Activated T-cell treated with anti-CD3 and anti-CD28 coated beads, Interleukin-2, amount 50 U/mL, for 24 hours (primary cell): ENCODE measurements around the gene TFR2.

Source experiments
- DNase-seq: peaks from one replicate; pipeline ENCODE4 v3.0.0-alpha.2; 2020
- H3K27ac Mint-ChIP-seq: 2 replicates; pipeline ENCODE4 v1.8.0; 2020; ENCODE audit warnings: mild to moderate bottlenecking, mixed read lengths
- H3K27me3 Mint-ChIP-seq: 2 replicates; pipeline ENCODE4 v1.8.0; 2020; ENCODE audit warnings: mixed read lengths
- H3K36me3 Mint-ChIP-seq: 2 replicates; pipeline ENCODE4 v1.8.0; 2020; ENCODE audit warnings: low read depth, mixed read lengths
- H3K4me1 Mint-ChIP-seq: 2 replicates; pipeline ENCODE4 v1.8.0; 2020; ENCODE audit warnings: low read depth, mixed read lengths
- H3K4me3 Mint-ChIP-seq: 2 replicates; pipeline ENCODE4 v1.8.0; 2020; ENCODE audit warnings: mild to moderate bottlenecking, moderate library complexity, mixed read lengths
- H3K9me3 Mint-ChIP-seq: 2 replicates; pipeline ENCODE4 v1.8.0; 2020; ENCODE audit warnings: mixed read lengths

Gene TFR2

GRCh38 chr7:100614308-100614861 lies 27.0 kb downstream of the TFR2 start:
- no peaks in the 10 kb centered on the region for H3K9me3 Mint-ChIP-seq
- peaks cover 22% of the 10 kb centered on the region for H3K4me1 Mint-ChIP-seq
- no peak overlapping the region for H3K4me3 Mint-ChIP-seq
- DNase-seq, result no peak
- no peaks in the 10 kb centered on the region for H3K27me3 Mint-ChIP-seq
- no peak overlapping the region for H3K27ac Mint-ChIP-seq
- peaks cover 2% of the 10 kb centered on the region for H3K36me3 Mint-ChIP-seq

- Mint-ChIP-seq H3K4me3 (peak overlapping the region; percentile 97), H3K36me3 (peaks cover 2% of the 10 kb centered on the region)
Observed at GRCh38 chr7:100613412-100614175, 27.8 kb downstream of the TFR2 start.

GRCh38 chr7:100612730-100613390 lies 28.5 kb downstream of the TFR2 start:
- no peaks in the 10 kb centered on the region for H3K9me3 Mint-ChIP-seq
- no peak overlapping the region for H3K27ac Mint-ChIP-seq
- H3K4me1 Mint-ChIP-seq, result peaks cover 22% of the 10 kb centered on the region
- DNase-seq, result peak; percentile 45
- H3K36me3 Mint-ChIP-seq, result peaks cover 2% of the 10 kb centered on the region
- H3K4me3 Mint-ChIP-seq, result peak overlapping the region; percentile 97
- H3K27me3 Mint-ChIP-seq, result no peaks in the 10 kb centered on the region

More at GRCh38 chr7:100613412-100614175, 27.8 kb downstream of the TFR2 start:
- Mint-ChIP-seq H3K27me3 (no peaks in the 10 kb centered on the region), H3K9me3 (no peaks in the 10 kb centered on the region), H3K27ac (no peak overlapping the region), H3K4me1 (peaks cover 22% of the 10 kb centered on the region)
- DNase-seq, result no peak

GRCh38 chr7:100611983-100612729 lies 29.2 kb downstream of the TFR2 start, which contains the start of gene MOSPD3:
Gene MOSPD3 (plus strand): TSS chr7:100612540. CDS start chr7:100612792, 252 bp downstream.
- peak within 1 kb of the TSS; percentile 100 for H3K27ac Mint-ChIP-seq
- peak; percentile 99 for DNase-seq
- no peaks in the 10 kb centered on the region for H3K9me3 Mint-ChIP-seq
- peak within 1 kb of the TSS; percentile 97 for H3K4me3 Mint-ChIP-seq
- H3K4me1 Mint-ChIP-seq, result peaks cover 22% of the 10 kb centered on the region
- H3K27me3 Mint-ChIP-seq, result no peaks in the 10 kb centered on the region
- H3K36me3 Mint-ChIP-seq, result peaks cover 2% of the 10 kb centered on the region

GRCh38 chr7:100609958-100610357 lies 31.4 kb downstream of the TFR2 start:
- H3K4me1 Mint-ChIP-seq, result peaks cover 32% of the 10 kb centered on the region
- no peaks in the 10 kb centered on the region for H3K27me3 Mint-ChIP-seq
- DNase-seq, result no peak
- no peak overlapping the region for H3K27ac Mint-ChIP-seq
- H3K36me3 Mint-ChIP-seq, result peaks cover 2% of the 10 kb centered on the region
- no peaks in the 10 kb centered on the region for H3K9me3 Mint-ChIP-seq
- no peak overlapping the region for H3K4me3 Mint-ChIP-seq

- Mint-ChIP-seq H3K27me3 (no peaks in the 10 kb centered on the region), H3K27ac (no peak overlapping the region), H3K4me1 (peaks cover 27% of the 10 kb centered on the region), H3K9me3 (no peaks in the 10 kb centered on the region), H3K4me3 (no peak overlapping the region), H3K36me3 (peaks cover 1% of the 10 kb centered on the region)
- DNase-seq, result no peak
Observed at GRCh38 chr7:100607111-100607510, 34.2 kb downstream of the TFR2 start.

GRCh38 chr7:100606313-100606712 lies 35.0 kb downstream of the TFR2 start:
- Mint-ChIP-seq H3K9me3 (no peaks in the 10 kb centered on the region), H3K27ac (no peak overlapping the region), H3K4me1 (peaks cover 25% of the 10 kb centered on the region), H3K4me3 (no peak overlapping the region), H3K27me3 (no peaks in the 10 kb centered on the region), H3K36me3 (no peaks in the 10 kb centered on the region)
- no peak for DNase-seq

GRCh38 chr7:100604976-100605911 lies 36.1 kb downstream of the TFR2 start:
- DNase-seq, result peak; percentile 61
- H3K4me3 Mint-ChIP-seq, result peak overlapping the region; percentile 76
- H3K27ac Mint-ChIP-seq, result peak overlapping the region; percentile 47
- no peaks in the 10 kb centered on the region for H3K36me3 Mint-ChIP-seq
- no peaks in the 10 kb centered on the region for H3K9me3 Mint-ChIP-seq
- peaks cover 22% of the 10 kb centered on the region for H3K4me1 Mint-ChIP-seq
- no peaks in the 10 kb centered on the region for H3K27me3 Mint-ChIP-seq

GRCh38 chr7:100604028-100604975 lies 37.0 kb downstream of the TFR2 start:
- H3K9me3 Mint-ChIP-seq, result no peaks in the 10 kb centered on the region
- peak; percentile 87 for DNase-seq
- H3K27ac Mint-ChIP-seq, result peak overlapping the region; percentile 77
- no peaks in the 10 kb centered on the region for H3K27me3 Mint-ChIP-seq
- no peaks in the 10 kb centered on the region for H3K36me3 Mint-ChIP-seq
- H3K4me3 Mint-ChIP-seq, result peak overlapping the region; percentile 76
- H3K4me1 Mint-ChIP-seq, result peaks cover 22% of the 10 kb centered on the region

GRCh38 chr7:100603726-100604027 lies 37.7 kb downstream of the TFR2 start:
- Mint-ChIP-seq H3K27me3 (no peaks in the 10 kb centered on the region), H3K9me3 (no peaks in the 10 kb centered on the region), H3K36me3 (no peaks in the 10 kb centered on the region), H3K4me1 (peaks cover 22% of the 10 kb centered on the region), H3K27ac (peak overlapping the region; percentile 77), H3K4me3 (peak overlapping the region; percentile 76)
- DNase-seq, result no peak

- no peak for DNase-seq
- peak overlapping the region; percentile 76 for H3K4me3 Mint-ChIP-seq
- no peaks in the 10 kb centered on the region for H3K36me3 Mint-ChIP-seq
- H3K27me3 Mint-ChIP-seq, result no peaks in the 10 kb centered on the region
- H3K4me1 Mint-ChIP-seq, result peaks cover 25% of the 10 kb centered on the region
- no peak overlapping the region for H3K27ac Mint-ChIP-seq
- no peaks in the 10 kb centered on the region for H3K9me3 Mint-ChIP-seq
Observed at GRCh38 chr7:100602889-100603725, 38.2 kb downstream of the TFR2 start.

- H3K4me1 Mint-ChIP-seq, result peaks cover 22% of the 10 kb centered on the region
- H3K9me3 Mint-ChIP-seq, result no peaks in the 10 kb centered on the region
- no peak overlapping the region for H3K4me3 Mint-ChIP-seq
- no peak overlapping the region for H3K27ac Mint-ChIP-seq
- H3K27me3 Mint-ChIP-seq, result no peaks in the 10 kb centered on the region
- no peak for DNase-seq
- no peaks in the 10 kb centered on the region for H3K36me3 Mint-ChIP-seq
Observed at GRCh38 chr7:100600730-100601038, 40.7 kb downstream of the TFR2 start.
